Keratinocyte (primary cell): Measurements from ENCODE around the gene NPDC1. TPM values are rescaled to one million over a fixed set of nuclear protein-coding genes. Genes with fewer than 3 reads are reported as not detected.

Source experiments
- DNase-seq: peaks from one replicate; pipeline ENCODE4 v3.0.0-alpha.2; 2011; ENCODE audit warnings: low read depth, missing footprints, low spot score
- FAIRE-seq: peaks from 2 replicates; lab custom pipeline; 2011; peaks lifted over from hg19 to GRCh38; lab: Jason Lieb, UNC
- H2AFZ ChIP-seq: 2 replicates; pipeline ENCODE4 v1.6.0; 2012; ENCODE audit warnings: low read length, control low read depth, inconsistent platforms; ENCODE audit not compliant: control insufficient read depth
- H3K27ac ChIP-seq: 2 replicates; pipeline ENCODE4 v1.5.1; 2011; ENCODE audit warnings: low read length; ENCODE audit not compliant: control insufficient read depth, insufficient read depth
- H3K27me3 ChIP-seq: 3 replicates; pipeline ENCODE4 v1.6.0; 2011; ENCODE audit warnings: low read length; ENCODE audit not compliant: control insufficient read depth, insufficient read depth; ENCODE audit errors: extremely low read depth
- H3K36me3 ChIP-seq, 2 experiments: 2 replicates in 1 of 2; 3 replicates in 1 of 2; pipeline ENCODE4 v1.5.1; 2011; ENCODE audit warnings: low read length in 2 of 2, mild to moderate bottlenecking in 1 of 2; ENCODE audit not compliant: control insufficient read depth in 2 of 2, insufficient read depth in 2 of 2; ENCODE audit errors: extremely low read depth in 1 of 2
- H3K4me1 ChIP-seq: 3 replicates; pipeline ENCODE4 v1.5.1; 2011; ENCODE audit warnings: low read length; ENCODE audit not compliant: control insufficient read depth, insufficient read depth; ENCODE audit errors: extremely low read depth
- H3K4me2 ChIP-seq: 3 replicates; pipeline ENCODE4 v1.6.0; 2011; ENCODE audit warnings: low read depth, low read length; ENCODE audit not compliant: control insufficient read depth, insufficient read depth; ENCODE audit errors: extremely low read depth
- H3K4me3 ChIP-seq, 3 experiments: fragments of 200-600 bp in 1 of 3; sonication (generic) in 1 of 3; 2 replicates in 2 of 3; 3 replicates in 1 of 3; pipeline ENCODE4 v1.5.1; 2011 to 2016; ENCODE audit warnings: low read length in 3 of 3, mild to moderate bottlenecking in 3 of 3, control low read depth in 2 of 3, inconsistent platforms in 1 of 3, low read depth in 1 of 3, mixed read lengths in 1 of 3, mixed run types in 1 of 3, moderate library complexity in 1 of 3; ENCODE audit not compliant: control insufficient read depth in 2 of 3, insufficient read depth in 2 of 3; ENCODE audit errors: extremely low read depth in 1 of 3
- H3K79me2 ChIP-seq: 2 replicates; pipeline ENCODE4 v1.6.0; 2012; ENCODE audit warnings: low read length; ENCODE audit not compliant: control insufficient read depth, insufficient read depth
- H3K9ac ChIP-seq: 3 replicates; pipeline ENCODE4 v1.6.0; 2011; ENCODE audit warnings: low read length; ENCODE audit not compliant: control insufficient read depth, insufficient read depth; ENCODE audit errors: extremely low read depth
- H3K9me1 ChIP-seq: 3 replicates; pipeline ENCODE4 v1.6.0; 2011; ENCODE audit warnings: low read length; ENCODE audit not compliant: control insufficient read depth, insufficient read depth; ENCODE audit errors: extremely low read depth
- H3K9me3 ChIP-seq: 2 replicates; pipeline ENCODE4 v1.5.1; 2012; ENCODE audit warnings: low read depth, low read length; ENCODE audit not compliant: control insufficient read depth
- H4K20me1 ChIP-seq: 3 replicates; pipeline ENCODE4 v1.6.0; 2011; ENCODE audit warnings: low read length; ENCODE audit not compliant: control insufficient read depth, insufficient read depth; ENCODE audit errors: extremely low read depth
- CTCF ChIP-seq, 3 experiments: IDR thresholded peaks in 1 of 3; conservative IDR thresholded peaks in 1 of 3; optimal IDR thresholded peaks in 1 of 3; 2 replicates in 2 of 3; 3 replicates in 1 of 3; pipeline versions ENCODE3 to v1.5.1; 2011; ENCODE audit warnings: low read length in 3 of 3, mild to moderate bottlenecking in 3 of 3, moderate library complexity in 2 of 3, control low read depth in 1 of 3, inconsistent platforms in 1 of 3; ENCODE audit not compliant: insufficient read depth in 2 of 3; ENCODE audit errors: extremely low read depth in 1 of 3
- EZH2 ChIP-seq: IDR thresholded peaks from one replicate; pipeline ENCODE4 v1.6.1; 2012; ENCODE audit warnings: inconsistent platforms, mild to moderate bottlenecking, low read length, moderate library complexity
- dilution Hi-C: fragments of 300-500 bp; cut with MboI; formaldehyde crosslinking; loops from one replicate; pipeline ENCODE4 v1.7.0; 2020; ENCODE audit warnings: low sequenced_read_pairs; ENCODE audit not compliant: extremely low pct_ligation_motif_present
- polyA plus RNA-seq, 5 experiments: library from polyadenylated mRNA; depleted of rRNA in 3 of 5; stranded (reverse) in 3 of 5; stranded (forward) in 1 of 5; unstranded in 1 of 5; fragments of >200 nt; gene quantifications; 1 replicate in 1 of 5; 2 replicates in 3 of 5; 3 replicates in 1 of 5; pipeline versions ENCODE4 v1.2.1 to v1.2.3, GENCODE V29; 2011 to 2012; ENCODE audit warnings: missing spikeins in 2 of 5, low read depth in 1 of 5, low replicate concordance in 1 of 5

NPDC1 gene
- polyA plus RNA-seq, 1 donor (not counting 4 experiments of a cell fraction or from before 2014, with no cell fraction given) = 9.8 TPM

- Histone ChIP-seq H3K27me3 (no peaks in the 10 kb centered on the region), H3K4me1 (peaks cover 22% of the 10 kb centered on the region), H3K79me2 (no peaks in the 10 kb centered on the region), H2AFZ (no peak overlapping the region), H3K9ac (no peak overlapping the region), H3K27ac (no peak overlapping the region), H3K9me3 (no peaks in the 10 kb centered on the region), H3K4me3 (no peak overlapping the region), H3K36me3 (no peaks in the 10 kb centered on the region), H3K9me1 (no peaks in the 10 kb centered on the region), H4K20me1 (no peaks in the 10 kb centered on the region), H3K4me2 (no peak overlapping the region)
- DNase-seq = no peak
- FAIRE-seq = no peak
- TF ChIP-seq EZH2 (no peak), CTCF (optimal IDR thresholded peaks at IDR 0.05 in 1 of 3, IDR thresholded peaks at IDR 0.05 in 1 of 3, conservative IDR thresholded peaks at IDR 0.05 in 1 of 3; ENCODE audit: extremely low read depth in 1 of 3, insufficient read depth in 2 of 3, low read length in 3 of 3) (no peak)
- dilution Hi-C loops = no loop called here
Measured at GRCh38 chr9:137065336-137065967, 19.5 kb upstream of the NPDC1 start.

GRCh38 chr9:137064880-137065164 is 18.8 kb upstream of the NPDC1 start:
- no peaks in the 10 kb centered on the region for H3K9me3 ChIP-seq
- no peaks in the 10 kb centered on the region for H3K27me3 ChIP-seq
- no peak overlapping the region for H3K9ac ChIP-seq
- peaks cover 22% of the 10 kb centered on the region for H3K4me1 ChIP-seq
- H3K4me2 ChIP-seq = no peak overlapping the region
- no peak overlapping the region for H3K4me3 ChIP-seq
- no peaks in the 10 kb centered on the region for H3K36me3 ChIP-seq
- TF ChIP-seq EZH2 = no peak
- no peak for TF ChIP-seq CTCF (optimal IDR thresholded peaks at IDR 0.05 in 1 of 3, IDR thresholded peaks at IDR 0.05 in 1 of 3, conservative IDR thresholded peaks at IDR 0.05 in 1 of 3; ENCODE audit: extremely low read depth in 1 of 3, insufficient read depth in 2 of 3, low read length in 3 of 3)
- no peaks in the 10 kb centered on the region for H4K20me1 ChIP-seq
- DNase-seq = no peak
- no peak overlapping the region for H2AFZ ChIP-seq
- no peaks in the 10 kb centered on the region for H3K79me2 ChIP-seq
- H3K9me1 ChIP-seq = no peaks in the 10 kb centered on the region
- FAIRE-seq = no peak
- H3K27ac ChIP-seq = no peak overlapping the region
- dilution Hi-C loops = no loop called here
